Psoas muscle (tissue), 8 donors: Measurements from ENCODE around the gene ARHGAP21. TPM values are rescaled to one million over a fixed set of nuclear protein-coding genes. Genes with fewer than 3 reads are reported as not detected.

Source experiments
- ATAC-seq, 4 donors: fragments of 200-7000 bp; cut with Tn5 transposase; one replicate each; pipeline ENCODE4 v1.9.1; 2020; ENCODE audit warnings: moderate library complexity in 3 of 4, mild to moderate bottlenecking in 2 of 4
- DNase-seq, 2 donors: peaks; one replicate each; pipeline ENCODE4 v3.0.0-alpha.2; 2020
- H3K27ac ChIP-seq: fragments of 200-600 bp; one replicate; pipeline ENCODE4 v1.8.0; 2022
- H3K27me3 ChIP-seq, 3 donors: fragments of 200-600 bp in 1 of 3; one replicate each; pipeline versions ENCODE4 v1.6.1 to v1.8.0; 2013 to 2022; ENCODE audit warnings: low read length in 2 of 3, mild to moderate bottlenecking in 2 of 3, moderate library complexity in 1 of 3; ENCODE audit not compliant: insufficient read depth in 3 of 3
- H3K36me3 ChIP-seq, 2 donors: fragments of 200-600 bp in 1 of 2; one replicate each; pipeline versions ENCODE4 v1.6.1 to v1.8.0; 2013 to 2022; ENCODE audit warnings: low read depth in 1 of 2, mild to moderate bottlenecking in 1 of 2, moderate library complexity in 1 of 2; ENCODE audit not compliant: insufficient read depth in 1 of 2
- H3K4me1 ChIP-seq: fragments of 200-600 bp; one replicate; pipeline ENCODE4 v1.8.0; 2022
- H3K4me3 ChIP-seq: fragments of 200-600 bp; one replicate; pipeline ENCODE4 v1.8.0; 2022; ENCODE audit warnings: mild to moderate bottlenecking
- H3K9me3 ChIP-seq: fragments of 200-600 bp; one replicate; pipeline ENCODE4 v1.8.0; 2022
- CTCF ChIP-seq: fragments of 200-600 bp; IDR thresholded peaks from one replicate; pipeline ENCODE4 v1.8.0; 2022; ENCODE audit warnings: antibody characterized with exemption
- WGBS, 3 donors: extraction: QIAGEN DNeasy Blood & Tissue Kit; methylation state at CpG; one replicate each; pipeline versions ENCODE4 v1.1.6 to v1.1.7; 2013; 5-methylcytosine and 5-hydroxymethylcytosine counted together
- intact Hi-C, 2 donors: fragments of 100-400 bp; cut with DNase I; formaldehyde crosslinking; loops; one replicate each; pipeline versions ENCODE4 v1.11.0 to v1.14.2; 2022
- polyA plus RNA-seq, 3 donors: library from polyadenylated mRNA; stranded (reverse); fragments of 200-250 nt; gene quantifications; one replicate each; pipeline ENCODE4 v1.2.3, GENCODE V29; 2013
- total RNA-seq, 4 donors: library from RNA; stranded (reverse); fragmentation: NEBNext Ultra II Directional in 2 of 4; extraction: Animal tissue kit (Norgen Biotek cat#: 25700) in 2 of 4; gene quantifications; one replicate each; pipeline versions ENCODE4 v1.2.1 to v1.2.4, GENCODE V29; 2021 to 2023
- donor health status: healthy with polysubstance abuse.
- donor health status: DM: no; HTN: no; CAD: no; lungs with moderate emphysema.
- donor health status: Bipolar disorder and iron deficiency.
- donor health status: healthy.
- donor health status: DM: yes; HTN: yes; CAD: no.
- donor health status: DM: no; HTN: no; CAD: no.
- donor health status: DM: no; HTN: no; CAD: no.
- donor health status: DM: yes; HTN: yes; CAD: no.

The ARHGAP21 gene
- total and polyA plus RNA-seq, 7 donors = 16.1 to 44.7 (median 34.2) TPM

- peak; percentile 87 for TF ChIP-seq CTCF
- H3K36me3 ChIP-seq = peaks cover 3 to 41% of the 10 kb centered on the region in 2 donors
Observed at GRCh38 chr10:24617771-24618396, 105.8 kb downstream of the ARHGAP21 start.

GRCh38 chr10:24616536-24616935 lies 107.2 kb downstream of the ARHGAP21 start:
- H3K27me3 ChIP-seq = no peaks in the 10 kb centered on the region
- 94 to 96% (median 94%) methylated on average over 3 of the region's 3 CpGs for WGBS, 3 donors
- TF ChIP-seq CTCF = no peak
- DNase-seq (no peak), ATAC-seq (no peak)
- H3K4me1 ChIP-seq = no peaks in the 10 kb centered on the region
- H3K36me3 ChIP-seq = peaks cover 3 to 41% of the 10 kb centered on the region in 2 donors
- intact Hi-C loops = loop anchor here in 1 of 2 donors (5.0 kb wide), 1 partner anchor 466 kb away; no protein-coding TSS in a partner anchor
- H3K4me3 ChIP-seq = no peak overlapping the region
- no peaks in the 10 kb centered on the region for H3K9me3 ChIP-seq
- H3K27ac ChIP-seq = no peak overlapping the region

More at GRCh38 chr10:24617771-24618396, 105.8 kb downstream of the ARHGAP21 start:
- Histone ChIP-seq H3K4me1 (peaks cover 1% of the 10 kb centered on the region), H3K27ac (peak overlapping the region; percentile 4), H3K4me3 (no peak overlapping the region), H3K27me3 (no peaks in the 10 kb centered on the region), H3K9me3 (no peaks in the 10 kb centered on the region)
- WGBS, 3 donors = 47 to 58% (median 56%) methylated on average over 7 of the region's 7 CpGs
- DNase-seq = peak; percentile 66 to 74
- peak; percentile 69 to 87 (median 80) for ATAC-seq
- intact Hi-C loops = loop anchor here (2.0 to 5.0 kb wide), 2 partner anchors 463 to 464 kb away; no protein-coding TSS in a partner anchor

GRCh38 chr10:24606021-24606420 lies 117.7 kb downstream of the ARHGAP21 start:
- ATAC-seq (no peak), DNase-seq (no peak)
- Histone ChIP-seq H3K27me3 (no peaks in the 10 kb centered on the region), H3K4me1 (no peaks in the 10 kb centered on the region), H3K4me3 (no peak overlapping the region), H3K9me3 (no peaks in the 10 kb centered on the region), H3K27ac (no peak overlapping the region), H3K36me3 (peaks cover 3 to 61% of the 10 kb centered on the region in 2 donors)
- TF ChIP-seq CTCF = no peak
- WGBS, 3 donors = 94 to 98% (median 96%) methylated on average over 1 of the region's 1 CpG
- intact Hi-C loops = no loop called here

GRCh38 chr10:24605141-24605540 lies 118.5 kb downstream of the ARHGAP21 start:
- TF ChIP-seq CTCF = no peak
- Histone ChIP-seq H3K27me3 (no peaks in the 10 kb centered on the region), H3K36me3 (peaks cover 3 to 67% of the 10 kb centered on the region in 2 donors), H3K4me1 (no peaks in the 10 kb centered on the region), H3K27ac (no peak overlapping the region), H3K9me3 (no peaks in the 10 kb centered on the region), H3K4me3 (no peak overlapping the region)
- DNase-seq (no peak), ATAC-seq (no peak)
- intact Hi-C loops = no loop called here
- 92 to 98% (median 94%) methylated on average over 3 of the region's 3 CpGs for WGBS, 3 donors
